ENCODE measurements around the gene GSG1L2. TPM values are rescaled to one million over a fixed set of nuclear protein-coding genes. Genes with fewer than 3 reads are reported as not detected.

GSG1L2 gene
- total and polyA plus RNA-seq, 2 experiments from 2014 or later = not detected

DNA sequence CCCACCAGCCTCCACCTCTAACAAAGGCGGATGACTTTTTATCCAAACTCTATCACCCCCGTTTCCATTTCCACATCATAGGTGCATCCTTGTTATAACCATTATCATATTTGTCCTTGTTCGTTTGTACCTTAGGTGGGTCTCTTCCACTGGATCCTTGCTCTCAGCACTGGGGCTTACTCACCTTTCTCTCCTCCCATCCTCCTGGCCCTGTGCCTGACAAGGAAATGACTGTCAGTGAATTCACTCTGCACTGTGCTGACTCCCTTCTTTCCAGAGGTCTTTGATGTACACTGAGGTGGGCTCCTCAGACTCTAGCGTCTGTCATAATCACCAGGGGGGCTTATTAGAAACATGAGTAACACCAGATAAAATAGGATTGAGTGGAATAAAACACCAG, 3.1 kb downstream of the GSG1L2 start:
- no peak for DNase-seq (ENCODE audit: low spot score)
- no peaks in the 10 kb centered on the region for H3K9me2 ChIP-seq (replicated peaks; ENCODE audit: insufficient read depth)
- no peaks in the 10 kb centered on the region for H3K4me1 ChIP-seq (ENCODE audit: insufficient read depth)
- WGBS (ENCODE audit: low lambda C conversion rate, missing lambda C conversion rate) = 84% methylated on average over 4 of the region's 4 CpGs
- no peaks in the 10 kb centered on the region for H4K20me1 ChIP-seq (ENCODE audit: insufficient read depth, poor library complexity, severe bottlenecking)
- H3K36me3 ChIP-seq (replicated peaks; ENCODE audit: insufficient read depth, low read depth) = no peaks in the 10 kb centered on the region
- H3K79me2 ChIP-seq = no peaks in the 10 kb centered on the region
- TF ChIP-seq EZH2 (IDR thresholded peaks at IDR 0.05; ENCODE audit: borderline replicate concordance) (no peak), EZH2phosphoT487 (IDR thresholded peaks at IDR 0.05; ENCODE audit: low read depth, severe bottlenecking, unreplicated experiment) (no peak)
- TF ChIP-seq, protein P1, sequence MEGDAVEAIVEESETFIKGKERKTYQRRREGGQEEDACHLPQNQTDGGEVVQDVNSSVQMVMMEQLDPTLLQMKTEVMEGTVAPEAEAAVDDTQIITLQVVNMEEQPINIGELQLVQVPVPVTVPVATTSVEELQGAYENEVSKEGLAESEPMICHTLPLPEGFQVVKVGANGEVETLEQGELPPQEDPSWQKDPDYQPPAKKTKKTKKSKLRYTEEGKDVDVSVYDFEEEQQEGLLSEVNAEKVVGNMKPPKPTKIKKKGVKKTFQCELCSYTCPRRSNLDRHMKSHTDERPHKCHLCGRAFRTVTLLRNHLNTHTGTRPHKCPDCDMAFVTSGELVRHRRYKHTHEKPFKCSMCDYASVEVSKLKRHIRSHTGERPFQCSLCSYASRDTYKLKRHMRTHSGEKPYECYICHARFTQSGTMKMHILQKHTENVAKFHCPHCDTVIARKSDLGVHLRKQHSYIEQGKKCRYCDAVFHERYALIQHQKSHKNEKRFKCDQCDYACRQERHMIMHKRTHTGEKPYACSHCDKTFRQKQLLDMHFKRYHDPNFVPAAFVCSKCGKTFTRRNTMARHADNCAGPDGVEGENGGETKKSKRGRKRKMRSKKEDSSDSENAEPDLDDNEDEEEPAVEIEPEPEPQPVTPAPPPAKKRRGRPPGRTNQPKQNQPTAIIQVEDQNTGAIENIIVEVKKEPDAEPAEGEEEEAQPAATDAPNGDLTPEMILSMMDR (IDR thresholded peaks at IDR 0.05; ENCODE audit: poor library complexity) = no peak
- no peaks in the 10 kb centered on the region for H3K9me3 ChIP-seq (ENCODE audit: low read depth)
- H3K27me3 ChIP-seq = no peaks in the 10 kb centered on the region
- no peak overlapping the region for H2AFZ ChIP-seq
- no peak overlapping the region for H3K4me2 ChIP-seq
- H3K27ac ChIP-seq = no peak overlapping the region
- no peak overlapping the region for H3K4me3 ChIP-seq

GRCh38 chr17:9817086-9817485, 4.8 kb downstream of the GSG1L2 start:
- Histone ChIP-seq H3K79me2 (no peaks in the 10 kb centered on the region), H3K36me3 (replicated peaks; ENCODE audit: insufficient read depth, low read depth) (no peaks in the 10 kb centered on the region), H4K20me1 (ENCODE audit: insufficient read depth, poor library complexity, severe bottlenecking) (no peaks in the 10 kb centered on the region), H3K27me3 (no peaks in the 10 kb centered on the region), H3K4me3 (no peak overlapping the region), H3K9me2 (replicated peaks; ENCODE audit: insufficient read depth) (no peaks in the 10 kb centered on the region), H3K27ac (no peak overlapping the region), H2AFZ (no peak overlapping the region), H3K4me2 (no peak overlapping the region), H3K9me3 (ENCODE audit: low read depth) (no peaks in the 10 kb centered on the region), H3K4me1 (ENCODE audit: insufficient read depth) (no peaks in the 10 kb centered on the region)
- DNase-seq (ENCODE audit: low spot score) = peak; percentile 79
- WGBS (ENCODE audit: low lambda C conversion rate, missing lambda C conversion rate) = 63% methylated on average over 8 of the region's 8 CpGs
- TF ChIP-seq, protein P1 (IDR thresholded peaks at IDR 0.05; ENCODE audit: poor library complexity) = no peak
- TF ChIP-seq EZH2phosphoT487 (IDR thresholded peaks at IDR 0.05; ENCODE audit: low read depth, severe bottlenecking, unreplicated experiment) = no peak
- TF ChIP-seq EZH2 (IDR thresholded peaks at IDR 0.05; ENCODE audit: borderline replicate concordance) = no peak

DNA sequence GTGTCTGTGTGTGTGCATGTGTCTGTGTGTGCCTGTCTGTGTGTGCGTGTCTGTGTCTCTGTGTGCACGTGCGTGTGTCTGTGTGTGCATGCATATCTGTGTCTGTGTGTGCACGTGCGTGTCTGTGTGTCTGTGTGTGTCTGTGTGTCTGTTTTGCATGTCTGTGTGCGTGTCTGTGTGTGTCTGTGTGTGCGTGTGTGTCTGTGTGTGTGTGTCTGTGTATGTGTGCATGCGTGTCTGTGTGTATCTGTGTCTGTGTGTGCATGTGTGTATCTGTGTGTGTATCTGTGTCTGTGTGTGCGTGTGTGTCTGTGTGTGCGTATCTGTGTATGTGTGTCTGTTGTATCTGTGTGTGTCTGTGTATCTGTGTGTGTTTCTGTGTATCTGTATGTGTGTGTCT, 5.4 kb downstream of the GSG1L2 start:
- Histone ChIP-seq H3K36me3 (replicated peaks; ENCODE audit: insufficient read depth, low read depth) (no peaks in the 10 kb centered on the region), H2AFZ (no peak overlapping the region), H3K4me1 (ENCODE audit: insufficient read depth) (no peaks in the 10 kb centered on the region), H3K27ac (no peak overlapping the region), H3K4me2 (no peak overlapping the region), H4K20me1 (ENCODE audit: insufficient read depth, poor library complexity, severe bottlenecking) (no peaks in the 10 kb centered on the region), H3K9me3 (ENCODE audit: low read depth) (no peaks in the 10 kb centered on the region), H3K9me2 (replicated peaks; ENCODE audit: insufficient read depth) (no peaks in the 10 kb centered on the region), H3K4me3 (no peak overlapping the region), H3K27me3 (no peaks in the 10 kb centered on the region), H3K79me2 (no peaks in the 10 kb centered on the region)
- no peak for TF ChIP-seq EZH2phosphoT487 (IDR thresholded peaks at IDR 0.05; ENCODE audit: low read depth, severe bottlenecking, unreplicated experiment)
- TF ChIP-seq, protein P1 (IDR thresholded peaks at IDR 0.05; ENCODE audit: poor library complexity) = no peak
- TF ChIP-seq EZH2 (IDR thresholded peaks at IDR 0.05; ENCODE audit: borderline replicate concordance) = no peak
- no peak for DNase-seq (ENCODE audit: low spot score)
- 90% methylated on average over 10 of the region's 10 CpGs for WGBS (ENCODE audit: low lambda C conversion rate, missing lambda C conversion rate)

Measured in hepatocyte (in vitro differentiated cells).